Brain pericyte (primary cell): ENCODE measurements around the gene ENPP4.
"Not testable (repeated sequence)": the region's sequence is repeated elsewhere in the genome, so short reads cannot be mapped to it uniquely, and the experiment has no call there.

Experiments
- DNase-seq: peaks from one replicate; pipeline ENCODE4 v3.0.0-alpha.2; 2012; ENCODE audit warnings: low read depth, low spot score

The ENPP4 gene

DNA sequence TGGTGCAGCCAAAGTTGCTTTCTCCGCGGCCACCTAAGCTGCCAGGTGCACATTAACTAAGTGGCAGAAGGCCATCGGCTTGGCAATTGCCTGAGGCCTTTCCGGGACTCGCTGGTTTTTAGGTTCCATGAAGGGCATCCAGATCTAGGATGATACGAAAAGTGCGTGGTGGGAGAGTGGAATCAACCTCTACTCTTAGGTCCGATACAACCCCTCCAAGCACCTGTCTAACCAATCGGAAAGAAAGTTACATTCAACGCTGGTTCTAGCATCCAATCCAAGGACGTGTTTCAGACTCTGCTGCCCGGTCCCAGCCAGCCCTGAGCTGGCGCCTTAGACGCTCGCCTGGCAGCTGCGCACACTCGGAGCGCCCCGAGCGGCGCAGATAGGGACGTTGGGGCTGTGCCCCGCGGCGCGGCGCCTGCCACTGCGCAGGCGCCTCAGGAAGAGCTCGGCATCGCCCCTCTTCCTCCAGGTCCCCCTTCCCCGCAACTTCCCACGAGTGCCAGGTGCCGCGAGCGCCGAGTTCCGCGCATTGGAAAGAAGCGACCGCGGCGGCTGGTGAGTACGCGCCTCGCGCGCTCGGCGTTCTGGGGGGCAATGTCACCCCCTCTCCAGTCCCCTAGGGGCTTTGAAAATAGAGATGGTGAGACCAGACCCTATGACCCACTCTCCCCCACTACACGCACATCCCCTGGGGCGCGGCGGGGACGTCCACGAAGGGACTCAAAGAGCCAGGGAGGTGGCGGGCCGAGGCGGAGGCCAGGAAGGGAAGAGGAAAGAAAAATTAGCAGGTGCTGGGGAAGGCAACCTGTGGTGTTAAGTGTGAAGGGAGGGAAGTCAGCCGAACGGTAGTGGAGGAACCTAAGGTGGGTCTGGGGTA lies at the start of gene ENPP4:
TSS of gene ENPP4 (plus strand) at position 361 of the 883 bp plus-strand sequence. CDS start 9,595 bp downstream, outside the sequence.
- DNase-seq: peak; percentile 55

DNA sequence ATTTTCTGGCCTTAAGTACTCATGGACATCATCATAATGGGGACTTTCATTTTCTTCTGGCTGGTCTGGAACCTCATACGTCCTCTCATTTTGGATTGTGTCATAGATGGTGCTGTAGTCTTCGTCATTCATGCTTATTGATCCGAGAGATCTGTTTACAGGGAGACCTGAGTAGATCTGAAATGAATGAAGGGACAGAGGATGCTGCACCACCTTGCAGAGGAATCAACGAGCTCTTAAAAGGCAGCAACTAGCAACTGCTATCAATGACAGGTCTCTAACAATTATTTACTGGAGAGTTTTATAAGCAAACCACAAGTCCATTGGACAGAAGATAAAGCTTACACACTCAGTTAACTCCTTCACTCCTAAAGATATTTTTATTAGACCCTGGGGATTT lies 49.7 kb upstream of the ENPP4 start:
- DNase-seq: no peak

- DNase-seq: not testable (repeated sequence)
Measured at GRCh38 chr6:46085688-46086087, 44.1 kb upstream of the ENPP4 start.

DNA sequence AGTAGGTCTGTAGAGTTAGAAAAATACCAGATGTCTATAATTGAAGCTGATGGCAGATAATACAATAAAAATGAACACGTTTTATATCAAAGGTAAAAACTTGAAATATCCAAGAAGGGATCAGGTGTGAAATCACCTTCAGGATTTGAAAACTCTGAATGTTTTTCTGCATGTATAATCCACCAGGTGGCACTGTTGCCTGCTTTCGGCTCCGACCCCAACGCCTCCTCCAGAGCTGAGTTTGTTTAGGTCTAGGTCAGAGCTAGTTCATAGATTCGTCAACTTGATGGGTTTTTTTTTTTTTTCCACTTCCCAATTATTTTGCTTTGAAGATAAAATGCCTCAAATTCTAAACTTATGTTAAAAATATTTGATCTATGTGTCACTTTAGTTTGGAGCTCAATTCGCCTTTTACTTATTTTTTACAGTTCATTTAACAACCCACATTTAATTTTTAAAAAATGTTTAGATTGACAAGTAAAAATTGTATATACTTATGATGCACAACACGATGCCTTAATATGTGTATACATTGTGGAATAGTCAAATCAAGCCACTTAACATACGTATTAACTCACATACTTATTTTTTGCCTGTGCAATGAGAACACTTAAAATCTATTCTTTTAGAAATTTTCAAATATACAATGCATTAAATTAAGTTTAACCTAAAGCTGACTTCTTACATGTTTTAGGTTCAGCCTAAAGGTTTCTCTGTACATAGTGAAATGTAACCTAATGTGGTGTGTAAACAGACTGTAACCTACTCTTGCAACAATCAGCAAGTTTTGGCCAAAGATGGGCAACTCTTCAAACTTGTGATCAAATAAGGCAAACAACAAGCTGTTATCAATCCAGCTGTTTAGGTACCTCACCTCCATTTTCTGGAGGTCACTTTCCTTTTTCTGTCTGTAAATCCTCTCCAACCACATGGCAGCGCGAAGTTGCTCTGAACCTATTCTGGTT lies 39.4 kb upstream of the ENPP4 start:
- DNase-seq: peak; percentile 1

- no peak for DNase-seq
Measured at GRCh38 chr6:46091080-46091478, 38.7 kb upstream of the ENPP4 start.

DNA sequence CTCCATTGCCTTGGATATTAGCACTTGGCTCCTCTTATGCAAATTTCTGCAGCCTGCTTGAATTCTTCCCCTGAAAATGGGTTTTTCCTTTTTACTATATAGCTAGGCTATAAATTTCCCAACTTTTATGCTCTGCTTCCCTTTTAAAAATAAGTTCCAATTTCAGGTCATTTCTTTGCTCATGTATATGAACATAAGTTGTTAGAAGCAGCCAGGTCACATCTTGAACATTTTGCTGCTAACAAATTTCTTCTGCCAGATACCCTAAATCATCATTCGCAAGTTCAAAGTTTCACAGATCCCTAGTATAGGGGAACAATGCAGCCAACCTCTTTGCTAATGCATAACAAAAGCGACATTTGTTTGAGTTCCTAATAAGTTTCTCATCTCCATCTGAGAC lies 34.5 kb upstream of the ENPP4 start:
- DNase-seq: no peak

DNA sequence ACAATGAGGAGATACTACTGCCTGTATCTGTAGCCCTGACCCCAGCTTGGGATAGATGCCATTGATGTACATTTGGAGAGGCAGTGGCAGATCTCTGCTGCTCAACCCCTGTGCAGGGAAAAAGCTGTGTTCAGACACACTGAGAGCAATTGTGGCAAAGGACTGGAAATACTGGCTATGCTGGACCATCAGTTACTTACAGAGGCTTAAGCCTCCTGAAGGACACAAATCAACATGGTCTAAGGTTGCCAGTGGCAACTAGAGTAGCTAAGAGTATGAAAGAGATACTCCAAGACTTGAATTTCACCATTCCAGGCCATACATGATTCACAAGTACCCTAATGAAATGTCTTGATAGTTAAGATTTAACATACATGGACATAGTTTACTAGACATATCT lies 32.4 kb upstream of the ENPP4 start:
- no peak for DNase-seq

DNA sequence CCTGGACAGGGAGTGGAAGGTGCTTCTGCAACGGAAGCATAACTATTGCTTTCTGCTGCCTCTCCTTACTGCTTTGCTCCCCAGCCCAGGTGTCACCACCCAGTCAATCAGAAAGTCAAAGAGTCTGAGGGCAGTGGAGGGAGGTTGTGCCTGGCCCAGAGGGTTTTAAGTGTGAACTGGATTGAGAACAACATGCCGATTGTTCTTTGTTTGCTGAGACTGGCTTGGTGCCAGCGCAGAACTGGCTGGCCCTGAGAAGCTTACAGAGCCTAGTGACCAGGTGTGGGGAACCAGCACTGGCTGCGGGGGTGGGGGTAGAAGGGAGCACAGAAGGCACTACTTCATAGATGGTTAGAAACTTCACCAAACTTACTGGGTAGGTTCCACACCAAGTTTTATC lies 31.1 kb upstream of the ENPP4 start:
- DNase-seq: no peak

GRCh38 chr6:46099952-46100351 lies 29.8 kb upstream of the ENPP4 start:
- DNase-seq: no peak

GRCh38 chr6:46102123-46102522 lies 27.7 kb upstream of the ENPP4 start:
- DNase-seq: no peak

GRCh38 chr6:46103441-46104115 lies 26.2 kb upstream of the ENPP4 start:
- DNase-seq: no peak

DNA sequence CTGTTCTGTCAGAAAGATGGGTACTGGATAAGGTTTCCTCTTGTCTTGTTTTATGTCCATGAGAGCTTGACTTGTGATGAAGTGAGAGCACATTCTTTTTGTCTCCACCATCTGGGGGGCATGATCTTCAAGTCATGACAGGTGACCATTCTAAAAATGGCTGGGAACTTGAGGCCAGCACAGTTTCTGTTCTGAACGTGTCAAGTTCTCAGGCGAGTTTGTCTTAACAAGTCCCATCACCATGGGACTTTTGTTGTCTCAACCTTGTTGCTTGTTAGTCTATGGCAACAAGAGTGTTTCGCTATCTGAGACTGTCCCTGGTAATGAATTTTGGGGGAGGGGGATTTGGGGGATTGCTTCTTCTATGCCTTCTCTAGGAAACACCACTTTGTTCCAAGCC lies 25.6 kb upstream of the ENPP4 start:
- DNase-seq: no peak

- DNase-seq: no peak
Measured at GRCh38 chr6:46105568-46105967, 24.2 kb upstream of the ENPP4 start.

GRCh38 chr6:46113370-46113769 lies 16.4 kb upstream of the ENPP4 start:
- no peak for DNase-seq

GRCh38 chr6:46115634-46116033 lies 14.2 kb upstream of the ENPP4 start:
- DNase-seq: no peak

DNA sequence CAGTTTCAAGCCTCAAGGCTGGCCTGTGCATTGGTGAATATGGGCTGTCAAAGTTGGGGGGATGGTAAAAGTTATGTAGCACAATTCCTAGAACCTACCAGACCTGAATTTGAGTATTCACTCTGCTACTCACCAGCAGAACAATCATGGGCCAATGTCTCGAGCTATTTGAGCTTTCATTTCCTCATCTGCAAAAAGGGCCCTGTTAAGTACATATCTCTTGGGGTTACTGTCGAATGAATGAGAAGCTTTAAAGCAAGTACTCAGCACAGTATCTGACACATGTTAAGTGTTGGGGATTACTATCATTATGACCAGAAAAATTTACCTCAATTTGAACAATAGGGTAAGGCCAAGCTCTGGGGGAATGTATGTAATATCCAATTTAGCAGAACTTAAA lies 13.5 kb upstream of the ENPP4 start:
- DNase-seq: no peak

- no peak for DNase-seq
Measured at GRCh38 chr6:46118157-46118556, 11.6 kb upstream of the ENPP4 start.

DNA sequence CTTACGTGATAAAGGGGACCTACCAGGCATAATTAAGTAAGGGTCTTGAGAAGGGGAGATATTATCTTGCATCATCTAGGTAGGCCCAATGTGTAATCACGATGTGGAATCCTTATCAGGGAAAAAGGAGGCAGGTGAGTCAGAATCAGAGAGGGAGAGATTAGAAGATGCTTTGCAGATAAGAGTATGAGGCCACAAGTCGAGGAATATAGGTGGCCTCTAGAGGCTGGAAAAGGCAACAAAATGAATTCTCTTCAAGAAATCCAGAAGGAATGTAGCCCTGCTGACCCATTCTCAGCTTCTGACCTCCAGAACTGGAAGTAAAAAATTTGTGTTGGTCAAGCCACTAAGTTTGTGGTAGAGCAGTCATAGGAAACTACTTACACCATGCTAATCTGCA lies 11.0 kb upstream of the ENPP4 start:
- DNase-seq: no peak

DNA sequence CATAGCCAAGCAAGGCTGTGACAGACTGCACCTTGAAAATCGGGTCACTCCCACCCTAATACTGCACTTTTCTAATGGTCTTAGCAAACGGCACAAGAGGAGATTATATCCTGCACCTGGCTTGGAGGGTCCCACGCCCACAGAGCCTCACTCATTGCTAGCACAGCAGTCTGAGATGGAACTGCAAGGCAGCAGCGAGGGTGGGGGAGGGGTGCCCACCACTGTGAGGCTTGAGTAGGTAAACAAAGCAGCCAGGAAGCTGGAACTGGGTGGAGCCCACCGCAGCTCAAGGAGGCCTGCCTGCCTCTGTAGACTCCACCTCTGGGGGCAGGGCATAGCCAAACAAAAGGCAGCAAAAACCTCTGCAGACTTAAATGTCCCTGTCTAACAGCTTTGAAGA lies 10.1 kb upstream of the ENPP4 start:
- not testable (repeated sequence) for DNase-seq

DNA sequence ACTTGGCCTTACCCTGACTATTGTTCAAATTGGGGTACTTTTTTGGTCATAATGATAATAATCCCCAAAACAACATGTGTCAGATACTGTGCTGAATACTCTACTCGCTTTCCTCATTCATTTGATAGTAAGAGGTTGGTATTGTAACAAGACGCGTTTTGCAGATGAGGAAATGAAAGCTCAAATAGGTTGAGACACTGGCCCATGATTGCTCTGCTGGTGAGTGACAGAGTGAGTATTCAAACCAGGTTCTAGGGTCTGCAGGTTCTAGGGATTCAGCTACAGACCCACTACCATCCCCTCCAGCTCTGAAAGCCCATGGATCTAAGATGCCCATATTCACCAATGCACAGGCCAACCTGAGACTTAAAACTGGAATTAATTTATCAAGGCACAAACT lies 1.3 kb upstream of the ENPP4 start:
- no peak for DNase-seq

DNA sequence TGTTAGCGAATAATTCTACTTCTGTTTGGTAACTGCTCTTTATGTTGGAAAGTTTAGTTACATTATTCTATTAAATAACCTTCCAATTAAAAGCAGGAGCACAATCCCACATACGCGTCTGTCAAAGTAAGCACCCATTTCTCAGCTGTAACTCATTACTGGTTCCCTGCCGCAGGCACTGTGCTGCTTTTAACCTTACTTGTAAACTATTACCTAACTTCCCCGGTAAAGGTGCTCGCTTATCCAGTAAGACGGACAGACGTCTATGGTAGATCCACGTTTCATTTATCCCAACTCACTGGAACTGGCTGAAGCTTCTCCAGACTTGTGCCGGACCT lies 529 bp upstream of the ENPP4 start:
- no peak for DNase-seq

- DNase-seq: no peak
Measured at GRCh38 chr6:46130666-46131065, 877 bp downstream of the ENPP4 start.
